Endometrial microvascular endothelial cells (primary cell): Measurements from ENCODE around the gene CBR3. TPM values are rescaled to one million over a fixed set of nuclear protein-coding genes. Genes with fewer than 3 reads are reported as not detected.

Experiments
- total RNA-seq: library from RNA; depleted of rRNA; stranded (reverse); fragments of >200 nt; gene quantifications from one replicate; pipeline ENCODE4 v1.2.3, GENCODE V29; 2015; ENCODE audit errors: inconsistent ontology term

CBR3 gene
- total RNA-seq, 1 donor from 2014 or later = 17.3 TPM

Other genes with a start within 250 kb of the CBR3 start
- 25.9 TPM for gene SETD4, start 74.6 kb upstream of the CBR3 start, total RNA-seq
- 135 TPM for gene CBR1, start 65.1 kb upstream of the CBR3 start, total RNA-seq
- gene DOP1B, start 21.7 kb downstream of the CBR3 start, total RNA-seq = 19.3 TPM
- gene MORC3, start 185.1 kb downstream of the CBR3 start, total RNA-seq = 12.5 TPM